SH-SY5Y (cell line): ENCODE measurements around the gene MARCHF10.

Experiments used
- GATA2 ChIP-seq: IDR thresholded peaks from 2 replicates; pipeline ENCODE4 v1.6.1; 2011; ENCODE audit warnings: mild to moderate bottlenecking, low read depth, low read length
- GATA3 ChIP-seq: IDR thresholded peaks from 2 replicates; pipeline ENCODE4 v1.6.1; 2011; ENCODE audit warnings: low read depth, mild to moderate bottlenecking, low read length, moderate library complexity

DNA sequence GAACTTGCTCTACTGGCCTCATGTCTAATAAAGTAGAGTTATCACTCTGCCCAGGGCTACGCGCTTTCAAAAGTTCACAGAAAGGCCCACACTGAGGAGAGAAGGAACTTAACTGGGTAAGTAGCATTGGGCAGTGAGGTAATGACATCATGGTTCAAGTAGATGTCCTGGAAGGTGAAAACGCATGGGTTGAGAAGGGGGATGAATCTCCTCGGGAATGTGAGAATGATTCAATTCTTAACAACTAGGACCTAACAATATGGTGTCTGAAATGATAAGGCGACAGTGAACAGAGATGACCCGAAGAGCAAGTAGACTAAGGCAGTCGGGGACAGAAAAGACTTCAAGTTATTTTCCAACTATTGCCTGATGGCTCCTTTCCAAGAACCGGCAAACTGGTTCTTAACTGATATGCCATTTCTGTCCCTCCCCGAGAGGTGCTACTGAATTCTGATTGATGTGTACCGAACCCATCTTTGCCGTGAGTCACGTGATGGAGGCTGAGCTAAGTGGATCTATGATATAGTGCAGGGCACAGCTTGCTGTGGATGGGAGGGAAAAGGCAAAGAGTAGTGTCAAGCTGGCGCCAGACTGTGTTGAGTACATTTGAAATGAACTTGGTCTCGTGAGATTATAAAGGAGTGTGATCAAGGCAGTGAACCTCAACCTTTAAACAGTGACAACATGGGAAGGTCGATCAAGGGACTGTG is 44.1 kb downstream of the MARCHF10 start:
- no peak for TF ChIP-seq GATA3
- no peak for TF ChIP-seq GATA2
